K562 (cell line): ENCODE results near the gene RNF41. TPM values are rescaled to one million over a fixed set of nuclear protein-coding genes. Genes with fewer than 3 reads are reported as not detected.

Experiments used
- CBX1 ChIP-seq: sonication (generic); IDR thresholded peaks from 2 replicates; pipeline ENCODE4 v1.6.1; 2016; ENCODE audit warnings: antibody characterized with exemption, low read depth, mild to moderate bottlenecking
- ELF4 ChIP-seq: fragments of 450-650 bp; formaldehyde crosslinking; IDR thresholded peaks from 2 replicates; pipeline ENCODE4 v1.4.0; 2022; ENCODE audit warnings: missing genetic modification characterization
- ELK1 ChIP-seq: sonication (generic); formaldehyde crosslinking; IDR thresholded peaks from 2 replicates; pipeline ENCODE4 v1.8.1; 2022; ENCODE audit warnings: missing genetic modification reagents
- HDAC3 ChIP-seq: fragments of 450-650 bp; IDR thresholded peaks from 2 replicates; pipeline ENCODE4 v1.6.1; 2018; ENCODE audit warnings: borderline replicate concordance, mild to moderate bottlenecking, moderate library complexity; ENCODE audit not compliant: partially characterized antibody
- MAX ChIP-seq: sonication (generic); formaldehyde crosslinking; IDR thresholded peaks from 2 replicates; pipeline ENCODE4 v1.9.0; 2022; ENCODE audit warnings: mild to moderate bottlenecking, missing genetic modification reagents
- NCOR1 ChIP-seq: fragments of 450-650 bp; IDR thresholded peaks from 2 replicates; pipeline ENCODE4 v1.6.1; 2016; ENCODE audit warnings: mild to moderate bottlenecking, moderate library complexity
- NEUROD1 ChIP-seq: fragments of 150-350 bp; IDR thresholded peaks from 2 replicates; pipeline ENCODE4 v1.6.1; 2014; ENCODE audit warnings: borderline replicate concordance, low read length, low read depth; ENCODE audit not compliant: partially characterized antibody
- NR2C2 ChIP-seq, 2 experiments: fragments of 200-800 bp in 1 of 2; sonication (Bioruptor generic) in 1 of 2; sonication (generic) in 1 of 2; formaldehyde crosslinking in 1 of 2; IDR thresholded peaks; 2 replicates each; pipeline versions ENCODE4 v1.6.1 to v1.8.0; 2016 to 2022; ENCODE audit warnings: mild to moderate bottlenecking in 1 of 2, missing compliant biosample characterization in 1 of 2, missing genetic modification characterization in 1 of 2, missing genetic modification reagents in 1 of 2
- SMC3 ChIP-seq: conservative IDR thresholded peaks from 2 replicates; pipeline ENCODE4 v1.6.1; 2011; ENCODE audit warnings: low read depth, low read length, improper control_type of control experiment; ENCODE audit not compliant: insufficient read depth
- STAT5B ChIP-seq: fragments of 250-450 bp; sonication (Bioruptor Pico); IDR thresholded peaks from 2 replicates; pipeline ENCODE4 v1.8.0; 2021; ENCODE audit warnings: mild to moderate bottlenecking, inconsistent platforms
- THRA ChIP-seq: fragments of 450-650 bp; IDR thresholded peaks from 2 replicates; pipeline ENCODE4 v1.6.1; 2017; ENCODE audit warnings: mild to moderate bottlenecking, moderate library complexity
- THRAP3 ChIP-seq: fragments of 450-650 bp; IDR thresholded peaks from 2 replicates; pipeline ENCODE4 v1.6.1; 2016; ENCODE audit warnings: mild to moderate bottlenecking, inconsistent platforms, borderline replicate concordance
- TSC22D4 ChIP-seq: fragments of 450-650 bp; IDR thresholded peaks from 2 replicates; pipeline ENCODE4 v1.6.1; 2016; ENCODE audit warnings: missing genetic modification characterization, missing biosample characterization, control low read depth
- VEZF1 ChIP-seq: fragments of 200-800 bp; sonication (Bioruptor generic); IDR thresholded peaks from 2 replicates; pipeline ENCODE4 v1.6.1; 2017; ENCODE audit warnings: missing genetic modification characterization, missing compliant biosample characterization
- ZNF280A ChIP-seq: fragments of 450-650 bp; IDR thresholded peaks from 2 replicates; pipeline ENCODE4 v1.6.1; 2018; ENCODE audit warnings: mild to moderate bottlenecking, low read depth; ENCODE audit not compliant: partially characterized antibody
- ZNF395 ChIP-seq: fragments of 200-800 bp; sonication (Bioruptor generic); IDR thresholded peaks from 2 replicates; pipeline ENCODE4 v1.6.1; 2017; ENCODE audit warnings: missing genetic modification characterization, missing compliant biosample characterization
- ZSCAN32 ChIP-seq: fragments of 450-650 bp; formaldehyde crosslinking; IDR thresholded peaks from 2 replicates; pipeline ENCODE4 v1.4.0; 2020; ENCODE audit warnings: mild to moderate bottlenecking, moderate library complexity
- polyA plus RNA-seq, 8 experiments: library from polyadenylated mRNA; depleted of rRNA in 4 of 8; stranded (reverse) in 5 of 8; unstranded in 3 of 8; fragments of >200 nt; fragmentation: Nextera tagmentation in 2 of 8; fragmentation: Illumina TruSeq in 1 of 8; extraction: Ambion mirVana in 2 of 8; extraction: Trizol in 1 of 8; gene quantifications; 2 replicates each; pipeline versions ENCODE4 v1.2.1 to v1.2.3, GENCODE V29; 2011 to 2014; ENCODE audit warnings: inconsistent platforms in 1 of 8, missing spikeins in 1 of 8
- total RNA-seq, 7 experiments: library from RNA; depleted of rRNA in 6 of 7; stranded (reverse); fragments of >200 nt in 6 of 7; fragmentation: Illumina TruSeq in 2 of 7; extraction: Trizol in 2 of 7; gene quantifications; 2 replicates each; pipeline versions ENCODE4 v1.2.1 to v1.2.3, GENCODE V29; 2011 to 2021; ENCODE audit warnings: low replicate concordance in 1 of 7

RNF41 gene
- total and polyA plus RNA-seq, 9 of the 15 experiments (the other 6 are each of a cell fraction or from before 2014, with no cell fraction given), result 28.2 to 46.8 (median 33.8) TPM

- TF ChIP-seq NEUROD1 (peak; percentile 37), TSC22D4 (no peak), ZNF395 (CRISPR knock-in tag) (no peak; the same call in 1 of the 2 replicates), ZNF280A (no peak), VEZF1 (CRISPR knock-in tag) (peak; percentile 87), CBX1 (no peak), NCOR1 (0 out of 2 replicates have a peak, but pooled peaks have one; percentile 27), STAT5B (CRISPR knock-in tag) (no peak), ELF4 (CRISPR knock-in tag) (no peak), THRA (no peak), SMC3 (peak; percentile 78; the same call in 1 of the 2 replicates), THRAP3 (peak; percentile 62; the same call in 1 of the 2 replicates), ELK1 (CRISPR knock-in tag) (no peak), ZSCAN32 (CRISPR knock-in tag) (no peak), MAX (no peak), HDAC3 (no peak), NR2C2 (CRISPR knock-in tag; IDR thresholded peaks at IDR 0.05) (no peak), NR2C2 (tag; IDR thresholded peaks at IDR 0.05) (peak; percentile 19; the same call in 1 of the 2 replicates)
These were observed 32.4 kb downstream of the RNF41 start, which contains the start of gene SMARCC2 (continued) for GRCh38 chr12:56189099-56189917.
